ENCODE measurements around the gene C2CD3.
"Not testable (repeated sequence)": the region's sequence is repeated elsewhere in the genome, so short reads cannot be mapped to it uniquely, and the experiment has no call there.

C2CD3 gene

DNA sequence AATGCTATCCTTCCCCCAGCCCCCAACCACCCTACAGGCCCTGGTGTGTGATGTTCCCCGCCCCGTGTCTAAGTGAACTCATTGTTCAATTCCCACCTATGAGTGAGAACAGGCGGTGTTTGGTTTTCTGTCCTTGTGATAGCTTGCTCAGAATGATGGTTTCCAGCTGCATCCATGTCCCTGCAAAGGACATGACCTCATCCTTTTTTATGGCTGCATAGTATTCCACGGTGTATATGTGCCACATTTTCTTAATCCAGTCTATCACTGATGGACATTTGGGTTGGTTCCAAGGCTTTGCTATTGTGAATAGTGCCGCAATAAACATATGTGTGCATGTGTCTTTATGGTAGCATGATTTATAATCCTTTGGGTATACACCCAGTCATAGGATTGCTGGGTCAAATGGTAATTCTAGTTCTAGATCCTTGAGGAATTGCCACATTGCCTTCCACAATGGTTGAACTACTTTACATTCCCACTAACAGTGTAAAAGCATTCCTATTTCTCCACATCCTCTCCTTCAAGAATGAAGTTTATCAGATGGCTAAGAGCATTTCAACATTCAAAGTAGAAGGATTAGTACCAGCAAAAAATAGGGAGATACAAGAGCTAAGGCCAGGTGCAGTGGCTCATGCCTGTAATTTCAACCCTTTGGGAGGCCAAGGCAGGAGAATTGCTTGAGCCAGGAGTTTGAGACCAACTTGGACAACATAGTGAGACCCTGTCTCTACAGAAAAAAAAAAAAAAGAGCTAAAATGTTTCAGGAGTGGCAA, 50.4 kb downstream of the C2CD3 start:
- not testable (repeated sequence) for DNase-seq

DNA sequence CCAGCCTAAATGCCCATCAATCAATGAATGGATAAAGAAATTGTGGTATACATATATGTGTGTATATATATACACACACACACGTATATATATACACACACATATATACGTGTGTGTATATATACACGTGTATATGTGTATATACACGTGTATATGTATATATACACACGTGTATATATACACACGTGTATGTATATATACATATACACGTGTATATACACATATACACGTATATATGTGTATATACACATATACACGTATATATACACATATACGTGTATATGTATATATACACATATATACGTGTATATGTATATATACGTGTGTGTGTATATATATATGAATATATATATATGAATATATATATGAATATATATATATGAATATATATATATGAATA, 54.1 kb downstream of the C2CD3 start:
- DNase-seq, result no peak

DNA sequence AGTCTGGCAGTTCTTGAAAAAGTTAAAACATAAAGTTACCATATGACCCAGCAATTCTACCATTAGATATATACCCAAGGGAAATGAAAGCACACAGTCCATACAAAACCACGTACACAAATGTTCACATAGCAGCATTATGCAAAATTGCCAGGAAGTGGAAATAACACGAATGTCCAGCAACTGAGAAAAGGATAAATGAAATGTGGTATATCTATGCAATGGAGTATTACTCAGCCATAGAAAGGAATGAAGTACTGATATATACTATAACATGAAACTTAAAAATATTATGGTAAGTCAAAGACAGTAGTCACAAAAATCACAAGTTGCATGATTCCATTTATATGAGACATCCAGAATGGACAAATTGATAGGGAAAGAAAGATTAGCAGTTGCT, 57.9 kb downstream of the C2CD3 start:
- DNase-seq, result no peak

DNA sequence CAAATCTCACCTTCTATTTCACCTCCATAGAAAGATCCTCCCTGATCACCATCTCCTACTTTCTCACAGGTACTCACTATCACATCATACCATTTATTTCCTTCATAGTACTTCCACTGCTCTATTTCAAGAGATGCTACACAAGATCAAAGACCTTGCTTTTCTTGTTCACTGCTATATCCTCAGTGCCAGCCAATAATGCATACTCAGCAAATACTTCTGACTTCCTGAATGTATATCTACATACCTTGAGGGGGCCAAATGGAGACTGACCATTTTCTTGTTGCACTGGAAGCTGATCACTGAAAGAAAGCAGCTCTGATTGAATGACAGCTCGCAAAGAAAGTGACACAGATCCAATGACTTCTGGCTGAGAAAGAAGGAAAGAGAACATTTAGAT, 64.7 kb downstream of the C2CD3 start:
- no peak for DNase-seq

DNA sequence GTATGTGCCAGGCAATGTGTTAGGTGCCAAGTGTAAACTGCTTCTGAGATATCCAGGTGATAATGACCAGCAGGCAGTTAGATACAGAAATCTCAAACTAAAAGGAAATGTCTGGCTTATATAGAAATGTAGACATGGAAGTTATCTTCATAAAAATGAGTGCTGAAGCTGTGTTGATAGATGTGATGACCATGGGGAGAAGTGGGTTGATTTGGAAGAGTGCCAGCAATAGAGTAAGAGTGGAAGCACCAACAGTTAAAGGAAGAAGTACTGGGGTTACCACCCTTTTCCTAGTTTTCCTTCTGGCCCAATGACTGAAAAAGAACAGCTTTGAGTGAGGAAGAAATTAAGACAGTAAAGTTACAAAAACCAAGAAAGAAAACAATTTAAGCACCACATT, 68.5 kb downstream of the C2CD3 start:
- DNase-seq, result no peak

DNA sequence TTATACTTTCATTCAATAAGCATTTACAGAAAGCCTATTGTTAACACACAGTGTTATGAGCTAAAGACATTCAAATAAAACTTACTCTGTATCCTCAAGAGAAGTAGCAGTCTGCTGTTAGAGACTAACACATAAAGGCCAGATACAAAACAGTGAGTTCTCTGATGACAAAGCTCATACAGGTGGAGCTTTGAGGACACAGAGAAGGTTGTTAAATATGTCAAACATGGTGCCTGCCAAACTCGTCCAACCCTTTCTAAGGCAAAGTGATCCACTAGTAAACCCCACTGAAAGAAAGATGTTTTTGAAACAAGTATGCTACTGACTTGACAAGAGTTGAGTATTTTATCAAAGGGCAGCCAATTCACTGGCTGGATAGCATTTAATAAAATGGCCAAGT, 70.1 kb downstream of the C2CD3 start:
- DNase-seq, result no peak

DNA sequence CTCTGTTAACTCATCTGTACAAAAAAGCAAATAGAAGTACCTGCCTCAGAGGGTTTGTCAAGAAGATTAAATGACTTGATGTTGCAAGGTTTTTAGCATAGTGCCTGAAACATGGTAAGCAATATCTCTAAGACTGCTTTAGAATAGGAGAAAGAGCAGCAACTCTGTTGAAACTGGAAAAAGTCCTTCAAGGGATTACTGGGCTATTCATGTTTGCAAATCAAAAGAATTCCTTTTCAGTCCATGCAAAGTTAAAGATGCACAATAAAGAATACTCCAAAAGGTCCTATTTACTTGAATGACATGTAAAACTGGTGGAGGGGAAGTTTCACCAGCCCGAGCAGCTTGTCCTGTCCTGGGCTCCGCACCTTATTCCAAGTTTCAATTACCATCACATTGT, 70.6 kb downstream of the C2CD3 start:
- DNase-seq, result no peak

DNA sequence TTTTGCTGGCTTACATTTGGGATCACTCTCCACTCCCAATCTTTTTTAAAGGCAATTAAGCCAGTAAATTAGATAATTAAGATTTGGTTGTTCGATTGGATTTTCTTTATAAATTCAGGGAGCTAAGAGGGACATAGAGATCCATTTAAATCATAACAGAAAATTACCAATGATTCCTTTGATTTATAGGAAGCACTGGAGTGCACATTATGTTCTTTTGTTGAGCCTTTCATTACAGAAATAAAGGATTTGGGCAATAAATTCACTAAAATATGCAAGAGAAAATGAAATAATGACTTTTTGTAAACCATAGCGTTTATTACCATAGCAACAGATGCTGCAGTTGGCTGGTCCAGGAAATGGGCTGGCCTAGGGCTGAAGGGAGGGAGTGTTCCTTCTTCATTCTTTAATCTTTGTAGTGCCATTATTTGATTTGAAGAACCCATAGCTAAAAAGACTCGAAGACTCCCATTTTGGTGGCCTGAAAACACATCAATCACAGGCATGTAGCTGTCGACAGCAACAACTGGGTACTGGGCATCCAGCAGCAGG, 73.0 kb downstream of the C2CD3 start:
- DNase-seq, result no peak

DNA sequence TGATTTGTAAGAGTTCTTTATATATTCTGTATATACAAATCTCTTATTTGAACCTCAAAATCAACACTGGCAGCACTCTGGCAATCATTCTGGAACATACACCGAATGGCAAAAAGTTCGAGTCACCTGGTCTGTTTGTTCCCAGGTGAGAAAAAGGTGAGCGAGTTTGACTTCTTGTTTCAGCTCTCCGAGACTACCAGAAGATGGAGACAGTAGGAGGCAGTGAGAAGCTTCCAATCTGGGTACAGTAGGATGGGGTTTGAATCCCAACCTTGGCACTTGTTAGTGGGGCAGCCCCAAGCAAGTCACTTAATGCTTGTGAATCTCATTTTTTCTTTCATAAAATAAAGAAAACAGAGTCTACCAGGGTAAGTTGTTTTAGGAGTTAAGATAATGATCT, 76.4 kb downstream of the C2CD3 start:
- DNase-seq, result no peak

DNA sequence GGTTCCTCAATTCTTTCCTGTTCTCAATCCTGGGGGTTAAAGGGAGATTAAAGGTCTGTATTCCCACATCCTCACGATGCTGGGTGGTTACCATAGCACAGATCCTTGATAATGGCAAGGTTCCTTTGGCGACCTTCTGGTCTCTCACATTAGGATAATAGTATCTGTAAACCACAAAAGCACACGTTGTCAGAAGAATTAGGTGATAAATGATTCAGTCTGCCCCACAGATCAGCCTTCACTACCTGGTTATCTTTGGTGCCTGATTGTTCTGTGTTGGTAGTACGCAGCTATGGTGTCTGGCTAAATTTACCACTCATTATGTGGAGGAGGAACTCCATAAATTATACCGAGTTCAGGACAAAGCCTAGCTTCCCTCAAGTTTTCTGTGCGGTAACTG, 78.4 kb downstream of the C2CD3 start:
- no peak for DNase-seq

DNA sequence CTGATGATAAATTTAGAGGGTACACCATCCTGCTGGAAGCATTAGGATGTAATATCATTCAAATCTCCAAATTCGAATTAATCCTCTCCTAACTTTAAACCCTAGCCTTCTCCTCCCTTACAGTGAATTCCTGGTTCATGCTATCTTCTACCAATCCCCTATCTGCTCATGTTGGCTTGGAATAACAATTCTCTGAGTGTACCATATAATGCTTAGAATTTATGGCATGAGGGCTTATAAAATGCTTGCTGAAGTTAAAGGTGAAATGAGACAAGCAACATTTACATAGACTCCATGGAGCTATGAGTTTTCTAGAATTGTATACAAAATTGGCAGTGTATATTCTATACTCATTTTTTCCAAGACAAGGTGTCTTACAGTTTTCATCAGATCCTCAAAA, 79.3 kb downstream of the C2CD3 start:
- no peak for DNase-seq

DNA sequence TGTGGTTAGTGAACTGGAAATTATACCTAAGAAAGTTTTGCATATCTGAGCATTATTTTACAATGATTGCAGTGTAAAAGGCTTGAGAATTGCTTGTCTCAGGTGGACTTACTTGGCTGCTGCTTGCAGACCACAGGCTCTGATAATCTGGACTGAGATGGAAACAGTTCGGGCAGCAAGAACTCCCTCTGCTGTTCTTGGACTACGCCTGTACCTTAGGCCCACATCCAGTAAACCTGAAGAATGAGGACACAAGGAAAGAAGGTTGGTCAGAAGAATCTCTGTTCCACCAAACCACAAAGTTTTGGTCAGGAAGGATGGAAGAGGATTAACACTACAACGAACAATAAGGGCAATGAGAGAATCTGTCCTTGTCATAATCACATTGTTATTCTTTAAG, 80.1 kb downstream of the C2CD3 start:
- DNase-seq, result no peak

DNA sequence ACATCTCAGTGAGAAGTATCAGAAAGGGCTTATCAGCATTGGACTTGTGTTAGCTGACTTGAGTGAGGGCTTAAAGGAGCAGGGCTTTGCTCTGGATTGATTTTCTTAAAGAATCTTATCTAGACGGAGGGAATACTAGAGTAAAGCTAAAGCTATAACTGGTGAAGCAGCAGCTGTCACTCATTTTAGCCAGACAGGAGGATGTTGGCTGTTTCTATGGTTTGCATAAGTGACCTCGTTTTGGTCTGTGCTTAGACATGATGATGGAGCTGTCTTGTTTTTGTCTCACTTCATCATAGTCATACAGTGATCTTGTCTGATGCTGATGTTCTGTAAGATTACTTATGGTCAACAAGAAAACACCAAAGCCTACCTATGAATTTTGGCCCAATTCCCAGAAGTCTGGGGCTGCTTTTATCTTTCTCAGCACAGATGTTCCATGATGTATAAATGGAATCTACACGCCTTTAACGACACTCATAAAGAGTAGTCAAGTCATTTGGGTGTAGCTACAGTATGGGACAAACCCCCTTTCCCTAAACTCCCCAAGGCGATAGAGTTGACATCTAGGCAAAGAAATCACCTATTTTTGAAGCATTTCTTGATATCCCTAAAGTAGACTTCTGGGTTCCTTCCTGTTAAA, 84.4 kb downstream of the C2CD3 start:
- no peak for DNase-seq

DNA sequence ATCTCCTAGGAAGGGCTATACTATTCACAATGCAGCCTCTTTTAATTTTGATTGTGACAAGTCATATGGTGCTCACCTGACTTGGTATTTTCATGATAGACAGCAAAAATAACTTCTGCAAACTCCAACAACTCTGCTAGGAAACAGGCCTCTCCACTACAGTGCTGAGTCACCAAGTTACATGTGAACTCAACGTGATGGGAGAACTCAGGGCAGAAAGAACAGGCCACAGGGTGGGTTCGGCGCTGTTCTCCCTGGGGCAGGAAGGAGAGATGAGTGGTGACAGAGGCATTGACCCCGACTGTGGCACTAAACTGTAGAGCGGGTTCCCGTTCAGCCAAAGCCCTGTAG, 85.3 kb downstream of the C2CD3 start:
- no peak for DNase-seq

DNA sequence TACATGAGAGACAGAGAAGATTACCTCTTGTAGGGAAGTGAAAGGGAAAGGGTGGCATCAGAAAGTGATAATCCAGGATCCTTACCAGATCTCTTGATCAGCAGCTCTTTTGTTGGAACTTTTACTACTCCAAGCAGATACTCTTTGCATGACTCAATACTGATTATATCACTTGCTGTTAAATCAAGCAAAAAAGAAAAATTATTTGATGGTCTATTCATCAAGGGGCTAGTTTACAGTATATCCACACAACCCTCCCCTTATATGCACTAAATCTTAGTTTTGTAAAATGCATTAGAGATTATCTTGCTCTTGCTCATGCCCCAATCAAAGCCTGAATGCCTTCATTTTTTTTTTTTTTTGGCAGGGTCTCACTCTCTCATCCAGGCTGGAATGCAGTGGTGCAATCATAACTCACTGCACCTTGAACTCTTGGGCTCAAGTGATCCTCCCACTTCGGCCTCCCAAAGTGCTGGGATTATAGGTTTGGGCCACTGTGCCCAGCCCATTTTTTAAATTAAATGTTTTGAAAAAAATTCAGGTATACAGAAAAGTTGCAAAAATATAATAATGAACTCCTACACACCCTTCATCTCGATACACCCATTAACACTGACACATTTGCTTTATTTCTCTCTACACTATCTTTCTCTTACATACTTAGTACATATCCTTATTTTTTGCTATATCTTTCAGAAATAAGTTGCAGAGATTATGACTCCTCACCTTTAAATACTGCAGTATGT, 85.8 kb downstream of the C2CD3 start:
- peak; percentile 1 for DNase-seq

DNA sequence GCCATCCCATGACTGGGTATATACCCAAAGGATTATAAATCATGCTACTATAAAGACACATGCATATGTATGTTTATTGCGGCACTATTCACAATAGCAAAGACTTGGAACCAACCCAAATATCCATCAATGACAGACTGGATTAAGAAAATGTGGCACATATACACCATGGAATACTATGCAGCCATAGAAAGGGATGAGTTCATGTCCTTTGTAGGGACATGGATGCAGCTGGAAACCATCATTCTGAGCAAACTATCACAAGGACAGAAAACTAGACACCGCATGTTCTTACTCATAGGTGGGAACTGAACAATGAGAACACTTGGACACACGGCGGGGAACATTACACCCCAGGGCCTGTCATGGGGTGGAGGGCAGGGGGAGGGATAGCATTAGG, 86.9 kb downstream of the C2CD3 start:
- not testable (repeated sequence) for DNase-seq

DNA sequence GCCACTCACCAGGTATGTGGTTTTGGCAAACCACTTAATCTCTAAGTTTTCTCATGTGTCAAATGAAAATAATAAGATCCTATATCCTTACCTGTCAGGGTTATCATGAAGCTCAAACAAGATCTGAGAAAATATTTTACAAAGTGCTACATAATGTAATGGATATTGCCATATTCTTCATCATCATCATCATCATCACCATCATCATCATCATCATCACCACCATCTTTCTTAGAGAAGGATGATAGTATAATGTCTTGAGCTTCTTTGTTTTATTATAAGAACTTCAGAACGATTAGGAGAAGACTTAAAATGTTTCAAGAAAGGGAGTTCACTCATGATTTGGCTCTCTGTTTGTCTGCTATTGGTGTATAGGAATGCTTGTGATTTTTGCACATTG, 89.4 kb downstream of the C2CD3 start:
- no peak for DNase-seq

DNA sequence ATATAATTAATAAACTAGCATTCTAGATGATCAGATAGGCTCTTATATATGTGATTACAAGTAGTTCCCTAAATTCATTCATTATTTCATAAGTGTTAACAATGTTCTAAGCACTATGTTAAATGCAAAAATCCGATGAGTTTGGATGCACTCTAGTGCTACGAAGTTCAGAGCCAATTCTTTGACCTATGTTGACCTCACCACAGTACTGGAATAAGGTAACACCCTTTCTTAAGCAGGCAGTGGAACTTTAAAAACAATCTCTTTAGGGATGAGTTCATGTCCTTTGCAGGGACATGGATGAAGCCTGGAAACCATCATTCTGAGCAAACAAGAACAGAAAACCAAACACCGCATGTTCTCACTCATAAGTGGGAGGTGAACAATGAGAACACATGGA, 93.6 kb downstream of the C2CD3 start:
- no peak for DNase-seq

DNA sequence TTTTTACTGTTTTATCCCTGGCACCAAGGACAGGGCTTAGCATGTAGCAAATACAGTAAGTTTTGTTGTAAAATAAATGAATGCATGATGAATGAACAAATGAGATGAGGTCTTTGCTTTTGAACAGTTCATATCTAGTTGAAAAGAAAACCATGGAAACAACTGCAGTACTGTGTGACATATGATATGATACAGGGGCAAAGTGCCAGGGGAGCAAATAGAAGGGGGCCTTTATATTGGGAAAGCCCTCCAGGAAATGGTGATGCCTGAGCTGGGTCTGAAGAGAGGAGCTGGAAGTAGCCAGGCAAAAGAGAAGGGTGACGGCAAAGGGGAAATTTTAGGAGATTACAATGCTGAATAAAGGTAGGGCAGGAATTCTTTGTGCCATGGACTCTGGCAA, 98.1 kb downstream of the C2CD3 start:
- no peak for DNase-seq

DNA sequence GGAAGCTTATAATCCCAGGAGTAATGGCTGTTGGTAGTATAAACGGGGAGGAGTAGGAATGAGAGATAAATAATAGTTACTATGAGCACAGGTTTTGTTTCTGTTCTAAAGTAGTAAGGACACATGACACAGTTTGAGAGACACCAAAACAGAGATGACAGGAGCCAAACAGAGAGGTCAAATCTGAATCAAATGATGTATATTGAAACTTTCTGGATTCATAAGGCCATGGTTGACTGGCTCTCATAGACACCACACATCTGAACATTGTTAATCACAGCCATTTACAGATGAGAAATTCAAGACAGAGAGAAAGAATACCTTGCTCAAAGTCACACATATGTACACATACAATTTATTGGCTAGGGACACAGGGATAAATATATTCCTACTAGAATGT, 98.5 kb downstream of the C2CD3 start:
- no peak for DNase-seq

DNA sequence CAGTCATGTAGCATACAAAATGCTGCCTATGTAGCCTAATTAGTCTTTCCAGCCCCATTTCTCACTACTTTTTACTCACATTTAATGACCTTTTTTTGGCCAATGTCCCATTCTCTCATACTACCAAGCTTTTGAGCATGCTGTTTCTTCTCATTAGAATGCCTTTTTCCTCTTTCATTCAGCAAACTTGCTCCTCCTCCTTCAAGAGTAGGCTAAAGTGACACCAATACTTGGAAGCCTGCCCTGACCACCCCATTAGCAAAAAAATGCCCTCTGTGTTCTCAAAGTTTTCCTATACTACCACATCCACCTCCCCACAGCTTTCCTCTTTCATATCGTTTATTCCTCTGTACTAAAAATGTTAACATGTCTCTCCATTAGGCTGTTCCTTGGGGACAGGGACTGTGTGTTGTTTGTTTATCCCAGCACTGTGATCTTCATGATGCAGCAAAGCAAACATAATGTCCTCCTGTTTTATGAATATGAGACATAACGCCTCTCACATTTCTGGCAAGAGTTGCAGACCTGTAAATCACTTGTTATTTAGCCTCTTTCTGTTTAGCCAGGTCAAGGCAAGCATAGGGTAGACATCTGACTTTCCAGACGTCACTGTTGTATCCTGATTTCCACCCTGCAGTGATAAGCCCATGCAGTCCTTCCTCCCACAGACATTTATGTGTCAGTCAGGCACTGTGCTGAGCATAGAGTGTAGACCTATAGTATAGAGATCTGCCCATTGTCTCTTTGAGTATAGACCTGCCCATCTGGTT, 99.9 kb downstream of the C2CD3 start:
- DNase-seq, result no peak

DNA sequence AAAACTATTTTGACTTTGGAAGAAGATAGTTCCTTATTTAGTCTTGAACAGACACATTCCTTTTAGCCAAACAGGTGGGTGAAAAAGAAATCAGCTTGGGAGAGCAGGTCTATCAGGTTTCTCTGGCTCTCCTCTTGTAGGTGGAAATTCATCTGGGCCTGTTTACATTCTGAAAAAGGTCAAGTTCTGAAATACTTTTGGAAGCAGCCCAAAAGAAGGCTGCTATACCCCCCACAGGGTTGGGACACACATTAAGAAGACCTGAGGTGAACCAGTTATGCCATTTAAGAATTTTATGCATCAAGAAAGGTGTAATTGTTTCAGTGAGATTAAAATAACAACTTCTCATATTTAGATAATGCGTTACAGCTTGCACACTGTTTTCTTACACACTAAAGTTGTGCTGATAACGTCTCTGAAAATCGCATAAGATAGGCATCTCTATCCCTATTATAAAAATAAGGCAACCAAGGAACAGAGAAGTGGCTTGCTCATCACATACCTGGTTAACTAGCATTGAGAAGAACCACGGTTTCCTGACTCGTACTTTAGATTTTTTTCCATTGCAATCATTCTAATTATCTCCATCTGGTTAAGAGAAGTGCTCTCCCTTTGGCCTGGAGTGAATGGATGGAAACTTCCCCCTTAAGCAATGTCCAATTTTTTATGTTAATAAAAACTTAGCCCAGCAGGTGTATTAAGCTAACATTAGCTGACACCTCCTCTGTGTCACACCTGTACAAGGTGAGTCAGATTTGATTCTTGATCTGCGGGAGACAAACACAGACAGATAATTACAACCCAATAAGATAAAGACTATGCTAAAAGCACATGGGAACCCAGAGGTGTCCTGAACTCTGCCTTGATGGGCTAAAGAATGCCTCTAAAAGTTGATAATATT, 101.4 kb downstream of the C2CD3 start:
- no peak for DNase-seq
